MV-4-11 (cell line): ENCODE results near the gene WASF2.
"Not testable (repeated sequence)": the region's sequence is repeated elsewhere in the genome, so short reads cannot be mapped to it uniquely, and the experiment has no call there.

Source experiments
- DNase-seq: peaks from one replicate; lab custom pipeline; 2025; lab: John Stamatoyannopoulos, UW

Gene WASF2

GRCh38 chr1:27521861-27522431 is 32.0 kb upstream of the WASF2 start:
- no peak for DNase-seq

- no peak for DNase-seq
These were observed 31.4 kb upstream of the WASF2 start for GRCh38 chr1:27521336-27521831.

- no peak for DNase-seq
These were observed 30.7 kb upstream of the WASF2 start for GRCh38 chr1:27520651-27521050.

- no peak for DNase-seq
These were observed 29.6 kb upstream of the WASF2 start for GRCh38 chr1:27519331-27520258.

- DNase-seq: no peak
These were observed 28.8 kb upstream of the WASF2 start for GRCh38 chr1:27518808-27519207.

- DNase-seq: no peak
These were observed 28.1 kb upstream of the WASF2 start for GRCh38 chr1:27517907-27518718.

GRCh38 chr1:27517301-27517700 is 27.3 kb upstream of the WASF2 start:
- no peak for DNase-seq

- no peak for DNase-seq
These were observed 25.7 kb upstream of the WASF2 start for GRCh38 chr1:27515626-27516025.

- DNase-seq: peak; percentile 57
These were observed 24.0 kb upstream of the WASF2 start for GRCh38 chr1:27513958-27514357.

- peak; percentile 76 for DNase-seq
These were observed 23.6 kb upstream of the WASF2 start for GRCh38 chr1:27513528-27513927.

GRCh38 chr1:27509127-27510080 is 19.4 kb upstream of the WASF2 start:
- DNase-seq: no peak

- DNase-seq: no peak
These were observed 18.1 kb upstream of the WASF2 start for GRCh38 chr1:27507960-27508665.

GRCh38 chr1:27506703-27507102 is 16.7 kb upstream of the WASF2 start:
- DNase-seq: no peak

GRCh38 chr1:27505420-27505680 is 15.4 kb upstream of the WASF2 start:
- DNase-seq: no peak

GRCh38 chr1:27504588-27505419 is 14.8 kb upstream of the WASF2 start:
- DNase-seq: no peak

- DNase-seq: no peak
These were observed 14.0 kb upstream of the WASF2 start for GRCh38 chr1:27503844-27504587.

- no peak for DNase-seq
These were observed 13.1 kb upstream of the WASF2 start for GRCh38 chr1:27503033-27503432.

- not testable (repeated sequence) for DNase-seq
These were observed 11.2 kb upstream of the WASF2 start for GRCh38 chr1:27501159-27501558.

GRCh38 chr1:27499142-27499541 is 9.2 kb upstream of the WASF2 start:
- no peak for DNase-seq
